ENCODE results near the gene BBS2.

BBS2 gene, protein sequence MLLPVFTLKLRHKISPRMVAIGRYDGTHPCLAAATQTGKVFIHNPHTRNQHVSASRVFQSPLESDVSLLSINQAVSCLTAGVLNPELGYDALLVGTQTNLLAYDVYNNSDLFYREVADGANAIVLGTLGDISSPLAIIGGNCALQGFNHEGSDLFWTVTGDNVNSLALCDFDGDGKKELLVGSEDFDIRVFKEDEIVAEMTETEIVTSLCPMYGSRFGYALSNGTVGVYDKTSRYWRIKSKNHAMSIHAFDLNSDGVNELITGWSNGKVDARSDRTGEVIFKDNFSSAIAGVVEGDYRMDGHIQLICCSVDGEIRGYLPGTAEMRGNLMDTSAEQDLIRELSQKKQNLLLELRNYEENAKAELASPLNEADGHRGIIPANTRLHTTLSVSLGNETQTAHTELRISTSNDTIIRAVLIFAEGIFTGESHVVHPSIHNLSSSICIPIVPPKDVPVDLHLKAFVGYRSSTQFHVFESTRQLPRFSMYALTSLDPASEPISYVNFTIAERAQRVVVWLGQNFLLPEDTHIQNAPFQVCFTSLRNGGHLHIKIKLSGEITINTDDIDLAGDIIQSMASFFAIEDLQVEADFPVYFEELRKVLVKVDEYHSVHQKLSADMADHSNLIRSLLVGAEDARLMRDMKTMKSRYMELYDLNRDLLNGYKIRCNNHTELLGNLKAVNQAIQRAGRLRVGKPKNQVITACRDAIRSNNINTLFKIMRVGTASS

DNA sequence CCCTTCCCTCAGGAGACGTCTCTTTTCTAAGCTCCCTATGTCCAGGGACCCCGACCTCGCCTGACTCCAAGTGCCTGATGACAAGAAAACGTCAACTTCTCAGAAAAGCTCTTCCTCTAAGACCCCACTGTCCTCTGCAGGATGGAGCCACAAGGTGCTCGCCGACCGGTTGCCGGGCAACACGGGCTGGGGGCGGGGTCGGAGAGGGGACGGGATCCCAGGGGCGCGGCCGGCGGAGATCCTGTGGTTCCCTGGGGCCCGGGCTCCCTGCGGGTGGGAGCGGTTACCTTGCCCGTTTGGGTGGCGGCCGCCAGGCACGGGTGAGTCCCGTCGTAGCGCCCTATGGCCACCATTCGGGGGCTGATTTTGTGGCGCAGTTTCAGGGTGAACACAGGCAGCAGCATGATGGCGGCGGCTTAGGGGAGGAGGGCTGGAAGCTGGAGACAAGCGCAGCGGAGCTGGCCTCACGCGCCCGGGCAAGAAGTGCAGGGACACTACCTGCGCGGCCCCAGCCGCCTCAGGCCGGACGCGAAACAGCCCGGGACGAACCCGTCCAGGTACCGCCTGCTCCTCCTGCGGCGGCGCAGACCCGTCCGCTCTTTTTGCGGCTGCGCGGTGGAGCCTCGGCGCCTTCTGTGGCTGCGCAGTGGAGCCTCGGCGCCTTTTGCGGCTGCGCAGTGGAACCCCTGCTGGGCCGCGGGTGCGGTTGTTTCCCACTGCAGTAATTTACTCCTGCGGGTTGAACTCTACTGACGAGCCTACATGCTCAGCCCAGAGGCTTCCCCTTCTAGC lies at the start of gene BBS2:
Gene BBS2, minus strand, starts transcription at position 566 of the 792 bp plus-strand sequence. Its CDS starts 162 bp downstream, at position 404.
- peak; percentile 92 for DNase-seq

- no peak for DNase-seq
Observed at GRCh38 chr16:56564793-56565477, 45.1 kb upstream of the BBS2 start, which contains the start of gene MT4. MT4 (plus strand) TSS chr16:56565073; CDS start chr16:56565129, 56 bp downstream.

DNA sequence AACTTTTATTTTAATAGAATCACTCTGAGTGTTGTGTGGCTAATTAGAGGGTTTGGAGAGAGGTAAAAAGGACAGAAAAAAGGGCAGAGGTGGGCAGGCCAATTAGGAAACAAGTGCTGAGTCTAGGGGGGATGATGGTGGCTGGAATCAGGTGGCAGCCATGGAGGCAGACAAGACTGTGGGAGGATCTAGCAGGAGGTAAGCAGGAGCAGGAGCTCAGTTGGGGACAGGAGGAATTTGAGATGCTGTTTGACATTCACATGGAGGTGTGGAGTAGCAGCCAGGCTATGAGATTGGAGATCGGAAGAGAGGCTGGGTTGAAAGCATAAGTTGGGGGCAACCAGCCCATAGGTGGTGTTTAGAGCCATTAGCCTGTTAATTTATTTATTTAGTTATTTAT lies 41.3 kb upstream of the BBS2 start:
- no peak for DNase-seq

DNA sequence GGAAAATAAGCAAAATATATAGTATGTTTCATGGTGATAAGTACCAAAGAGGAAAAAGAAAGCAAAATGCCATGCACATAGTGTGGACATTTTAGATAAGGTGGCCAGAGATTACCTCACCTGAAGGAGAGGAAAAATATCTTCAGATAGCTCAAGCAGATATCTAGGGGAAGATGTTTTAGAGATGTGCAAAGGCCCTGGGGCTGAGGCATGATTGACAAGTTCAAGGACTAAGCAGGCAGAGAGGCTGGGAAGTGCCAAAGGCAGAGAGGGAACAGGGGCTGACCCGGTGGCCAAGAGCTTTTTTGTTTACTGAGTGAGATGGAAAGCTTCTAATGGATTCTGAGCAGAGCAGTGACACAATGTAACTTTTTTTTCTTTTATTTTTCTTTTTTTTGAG lies 40.6 kb upstream of the BBS2 start:
- no peak for DNase-seq

DNA sequence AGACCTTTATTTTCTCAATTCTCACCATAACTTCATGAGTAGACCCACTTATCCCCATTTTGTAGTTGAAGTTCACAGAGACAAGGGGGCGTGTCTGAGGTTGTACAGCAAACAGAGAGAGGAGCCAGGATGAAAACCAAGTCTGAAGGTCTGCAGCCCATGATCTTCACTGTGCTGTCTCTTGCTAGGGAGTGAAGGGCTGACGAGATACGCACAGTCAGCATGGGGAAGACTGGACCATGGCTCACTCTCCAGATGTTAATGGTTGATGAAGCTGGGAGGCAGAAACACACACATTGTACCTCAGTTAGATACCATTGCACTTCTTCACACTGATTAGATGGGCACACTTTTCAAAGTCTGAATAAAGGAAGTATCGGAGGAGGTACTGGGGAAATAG lies 39.3 kb upstream of the BBS2 start:
- no peak for DNase-seq

GRCh38 chr16:56558024-56558747 lies 38.4 kb upstream of the BBS2 start:
- DNase-seq, result no peak

GRCh38 chr16:56554441-56554840 lies 34.6 kb upstream of the BBS2 start:
- DNase-seq, result no peak

DNA sequence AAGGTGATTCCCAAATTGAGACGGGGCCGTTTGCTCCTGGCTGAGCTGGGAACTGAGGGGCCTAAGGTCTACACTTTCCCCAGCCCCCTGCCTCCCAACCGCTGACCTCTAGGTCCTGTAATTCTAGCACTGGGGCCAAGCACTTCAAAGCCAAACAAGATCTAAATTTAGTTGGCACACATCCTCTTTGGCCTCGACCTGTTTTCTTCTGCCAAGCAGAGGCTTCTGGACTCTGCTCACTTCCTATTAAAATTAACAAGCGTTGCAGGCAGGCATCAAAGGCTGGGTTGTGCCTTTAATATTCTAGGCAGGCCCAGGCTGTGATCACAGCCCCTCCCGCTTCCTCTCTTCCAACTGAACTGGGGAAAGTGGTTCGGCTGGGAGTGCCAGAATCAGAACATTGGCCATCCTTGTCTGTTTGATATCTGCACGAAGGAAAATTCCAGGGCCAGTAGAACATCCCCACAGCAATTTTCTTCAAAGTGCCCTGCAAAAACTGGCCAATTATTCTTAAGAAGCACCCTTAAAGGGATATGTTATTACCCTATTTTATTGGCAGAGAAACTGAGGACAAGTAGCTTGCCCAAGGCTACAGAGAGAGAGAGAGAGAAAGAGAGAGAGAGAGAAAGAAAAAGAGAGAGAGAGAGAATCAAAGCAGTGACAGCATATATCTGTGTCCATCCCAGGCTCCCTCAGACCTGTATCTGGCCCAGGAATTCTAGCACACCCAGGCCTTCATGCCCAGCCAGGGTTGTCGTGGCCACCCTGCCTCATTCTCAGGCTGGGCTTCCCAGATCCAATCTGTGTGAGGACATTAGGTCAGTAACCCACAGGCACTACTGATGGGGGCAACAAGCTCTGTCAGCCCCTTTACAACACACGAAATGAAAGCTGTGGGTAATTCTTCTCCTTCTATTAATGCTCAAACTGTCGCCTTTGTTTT lies 32.2 kb upstream of the BBS2 start:
- DNase-seq, result no peak

DNA sequence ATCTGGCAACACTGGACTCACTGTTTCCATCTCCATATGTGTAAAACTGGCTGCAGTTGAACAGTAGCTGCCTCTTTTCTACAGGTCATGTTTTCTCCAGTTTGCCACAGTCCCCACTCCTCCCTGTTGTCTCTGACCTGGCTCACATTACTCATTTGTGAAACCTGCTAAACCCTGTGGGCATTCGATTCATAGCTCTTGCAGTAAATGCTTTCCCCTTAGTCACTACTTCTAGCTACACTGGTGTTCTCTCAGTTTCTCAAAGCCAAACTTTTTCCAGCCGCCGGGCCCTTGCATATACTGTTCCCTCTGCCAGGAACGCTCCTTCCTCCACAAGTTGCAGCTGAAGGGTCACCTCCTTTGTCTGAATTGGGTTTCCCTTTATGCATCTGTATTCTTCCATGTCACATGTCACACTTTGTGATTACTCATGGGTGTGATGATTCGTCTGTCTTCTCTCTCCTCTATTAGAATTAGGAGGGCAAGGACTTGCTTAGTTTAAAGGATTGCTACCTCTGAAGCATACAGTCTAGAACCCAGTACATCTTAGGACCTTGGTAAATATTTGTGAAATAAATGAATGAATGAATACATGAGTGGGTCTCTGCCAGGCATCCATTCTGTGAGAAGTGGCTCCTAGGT lies 30.0 kb upstream of the BBS2 start:
- no peak for DNase-seq

GRCh38 chr16:56549161-56549560 lies 29.3 kb upstream of the BBS2 start:
- DNase-seq, result no peak

GRCh38 chr16:56547949-56548567 lies 28.2 kb upstream of the BBS2 start:
- DNase-seq, result no peak

GRCh38 chr16:56547120-56547948 lies 27.5 kb upstream of the BBS2 start:
- peak; percentile 3 for DNase-seq

GRCh38 chr16:56542039-56542438 lies 22.2 kb upstream of the BBS2 start:
- DNase-seq, result no peak

- no peak for DNase-seq
Observed at GRCh38 chr16:56539656-56540055, 19.8 kb upstream of the BBS2 start.

DNA sequence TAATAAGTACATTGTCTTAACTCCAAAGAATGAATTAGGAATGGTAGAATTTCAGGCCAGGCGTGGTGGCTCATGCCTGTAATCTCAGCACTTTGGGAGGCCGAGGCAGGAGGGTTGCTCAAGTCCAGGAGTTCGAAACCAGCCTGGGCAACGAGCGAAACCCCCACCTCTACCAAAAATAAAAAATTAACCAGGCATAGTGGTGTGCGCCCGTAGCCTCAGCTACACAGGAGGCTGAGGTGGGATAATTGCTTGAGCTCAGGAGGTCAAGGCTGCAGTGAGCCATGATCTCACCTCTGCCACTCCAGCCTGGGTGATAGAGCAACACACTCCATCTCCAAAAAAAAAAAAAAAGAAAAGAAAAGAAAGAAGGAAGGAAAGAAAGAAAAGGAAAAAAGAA lies 18.5 kb upstream of the BBS2 start:
- no peak for DNase-seq

DNA sequence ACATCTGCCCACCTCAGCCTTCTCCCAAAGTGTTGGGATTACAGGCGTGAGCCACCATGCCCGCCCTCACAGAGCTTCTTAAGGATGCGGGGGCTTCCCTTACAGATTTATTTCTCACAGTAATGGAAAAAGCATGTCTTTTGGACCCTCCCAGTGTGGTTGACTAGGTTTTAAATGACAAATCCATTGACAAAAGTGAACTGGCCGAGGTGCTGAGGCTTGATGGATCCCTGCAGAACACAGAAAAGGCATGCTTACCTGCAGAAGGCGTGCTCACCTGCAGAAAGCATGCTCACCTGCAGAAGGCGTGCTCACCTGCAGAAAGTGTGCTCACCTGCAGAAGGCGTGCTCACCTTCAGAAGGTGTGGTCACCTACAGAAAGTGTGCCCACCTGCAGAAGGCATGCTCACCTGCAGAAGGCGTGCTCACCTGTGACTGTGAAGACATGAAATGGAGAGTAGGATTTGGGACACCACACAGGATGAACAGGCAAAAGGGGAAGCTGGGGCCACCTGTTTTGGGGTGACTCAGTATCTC lies 15.1 kb upstream of the BBS2 start:
- DNase-seq, result no peak

DNA sequence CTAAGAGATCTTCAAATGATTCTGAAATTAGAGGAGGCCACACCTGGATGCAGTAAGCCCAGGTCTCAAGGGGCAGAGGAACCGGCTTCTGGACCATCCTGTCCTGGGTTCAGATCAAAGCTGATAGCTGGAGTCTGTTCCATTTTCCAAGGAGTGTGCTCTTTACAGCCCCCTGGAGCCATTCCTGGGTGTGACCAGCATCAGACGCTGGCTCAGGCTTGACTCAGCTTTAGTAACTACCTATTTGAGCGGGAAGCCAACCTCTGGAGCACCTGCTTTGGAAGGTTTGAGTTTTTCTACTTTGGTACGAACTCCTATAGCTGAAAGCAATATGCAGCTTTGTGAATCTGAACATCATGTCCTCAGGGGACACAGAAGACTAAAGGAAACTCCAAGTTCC lies 12.9 kb upstream of the BBS2 start:
- DNase-seq, result no peak

- no peak for DNase-seq
Observed at GRCh38 chr16:56530872-56531271, 11.0 kb upstream of the BBS2 start.

- no peak for DNase-seq
Observed at GRCh38 chr16:56525236-56525635, 5.4 kb upstream of the BBS2 start.
